Measurements from ENCODE around the gene CDH3.

CDH3 gene

DNA sequence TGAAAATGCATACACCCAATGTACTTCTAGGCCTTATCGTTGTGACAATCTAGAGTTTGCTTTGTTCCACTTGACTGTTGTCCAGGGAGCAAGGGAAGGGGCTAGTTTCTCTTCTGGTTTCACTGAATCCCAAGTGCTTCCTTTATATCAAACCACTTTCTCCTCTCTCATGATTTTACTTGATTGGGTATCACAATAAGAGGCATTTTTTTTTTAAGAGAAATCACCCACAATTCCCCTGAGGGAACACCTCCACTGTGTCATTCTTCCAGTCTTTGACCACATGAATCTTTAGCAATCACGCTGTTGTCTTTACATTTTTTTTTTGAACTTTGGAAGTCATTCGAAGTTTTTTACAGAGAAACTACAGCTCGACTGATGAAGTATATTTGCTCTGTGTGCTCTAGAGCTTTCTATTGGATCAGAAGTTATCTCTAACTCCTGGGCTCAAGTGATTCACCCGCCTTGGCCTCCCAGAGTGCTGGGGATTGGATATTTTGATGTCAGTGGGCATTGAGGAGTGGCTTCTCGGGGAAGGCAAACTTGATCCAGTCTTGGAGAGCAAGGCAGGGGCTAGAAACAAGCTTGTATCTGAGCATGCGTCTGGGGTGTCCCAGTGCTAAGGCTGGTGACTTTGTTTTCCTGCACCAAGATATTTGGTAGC lies 95.0 kb downstream of the CDH3 start:
- DNase-seq = no peak

DNA sequence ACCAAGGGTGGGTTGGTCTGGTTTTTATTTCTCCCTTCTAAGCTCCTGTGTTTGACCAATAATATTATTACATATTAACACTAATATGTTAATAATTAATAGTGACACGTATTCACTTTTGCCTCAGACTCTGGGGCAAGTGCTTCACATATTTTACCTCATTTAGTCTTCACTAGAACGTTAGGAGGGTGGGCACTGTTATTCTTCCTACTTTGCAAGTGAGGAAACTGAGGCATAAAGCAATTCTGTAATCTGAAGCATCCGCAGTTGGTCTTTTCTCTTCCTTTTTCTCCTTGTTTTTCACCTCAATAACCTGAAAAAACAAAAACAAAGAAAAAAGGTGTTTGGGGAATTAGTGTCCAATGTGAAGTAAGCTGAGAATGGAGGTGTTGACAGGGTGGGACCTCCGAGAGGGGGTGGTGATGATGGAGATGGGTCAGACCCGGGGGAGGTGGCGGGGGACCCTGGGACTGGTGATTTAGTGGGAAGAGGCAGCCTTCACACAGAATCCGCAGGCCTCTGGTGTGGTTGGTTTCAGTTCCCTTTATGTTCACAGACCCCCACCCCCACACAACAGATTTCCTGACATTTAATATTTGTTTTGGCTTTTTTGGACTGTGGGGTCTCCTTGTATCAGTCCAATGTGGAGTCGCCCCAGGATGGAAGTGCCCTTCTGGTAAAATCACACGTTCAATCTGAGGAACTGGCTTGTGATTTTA lies 95.7 kb downstream of the CDH3 start:
- no peak for DNase-seq

DNA sequence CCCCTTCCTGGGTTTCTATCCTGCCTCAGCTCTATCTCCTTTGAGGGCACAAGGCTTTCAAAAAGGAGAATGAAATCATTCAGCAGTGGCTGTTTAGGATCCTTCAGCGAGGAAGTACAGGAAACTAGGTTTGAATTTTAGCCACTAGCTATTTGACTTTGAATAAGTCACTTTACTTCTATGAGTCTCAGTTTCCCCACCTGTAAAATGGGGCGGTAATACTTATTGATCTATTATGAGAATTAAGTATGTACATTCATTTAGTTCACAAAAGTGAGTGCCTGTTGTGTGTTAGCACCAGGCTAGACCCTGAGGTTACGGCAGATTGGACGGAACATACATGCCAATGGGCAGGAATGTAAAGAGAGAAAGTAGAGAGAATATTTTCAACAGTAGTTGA lies 98.6 kb downstream of the CDH3 start:
- no peak for DNase-seq

DNA sequence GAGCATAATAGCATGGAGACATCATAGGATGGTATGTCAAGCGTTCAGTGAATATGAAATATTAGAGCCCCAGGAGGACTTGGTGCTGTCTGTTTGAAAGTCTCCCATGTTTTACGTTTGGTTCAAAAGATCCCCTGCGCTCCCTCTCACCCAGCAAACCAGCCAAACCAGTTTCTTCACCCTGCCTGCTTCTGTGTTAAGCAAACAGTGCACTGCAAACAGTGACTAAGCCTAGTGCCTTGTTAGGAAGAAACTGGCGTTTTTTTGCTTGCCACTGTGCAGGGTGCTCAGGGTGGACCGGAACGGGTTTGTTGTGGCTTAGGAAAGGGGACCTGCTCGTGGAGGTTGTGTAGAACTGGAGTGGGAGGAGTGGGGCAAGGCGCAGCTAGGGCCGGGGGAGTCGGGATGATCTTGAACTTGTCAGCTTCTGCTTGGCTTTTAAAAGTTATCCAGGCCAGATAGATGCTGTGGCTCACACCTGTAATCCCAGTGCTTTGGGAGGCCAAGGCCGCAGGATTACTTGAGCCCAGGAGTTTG lies 99.7 kb downstream of the CDH3 start:
- peak; percentile 47 for DNase-seq

DNA sequence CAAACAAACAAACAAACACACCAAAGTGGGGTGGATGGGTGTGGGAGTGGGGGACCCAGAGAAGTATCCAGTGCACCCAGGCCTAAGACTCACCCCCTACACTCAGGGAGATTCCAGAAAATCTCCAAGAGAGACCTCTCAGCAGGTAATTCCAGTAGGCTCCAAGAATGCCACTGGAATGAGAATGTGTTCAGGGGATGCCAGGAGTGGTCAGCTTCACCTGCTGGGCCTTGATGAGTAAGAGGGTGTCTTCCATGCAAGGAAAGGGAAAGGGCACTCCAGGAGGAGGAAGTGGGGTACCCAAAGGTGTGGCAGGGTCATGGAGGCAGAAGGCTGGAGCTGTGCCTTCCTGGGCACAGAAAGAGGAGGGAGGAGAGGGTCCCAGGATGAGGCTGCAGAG lies 101.8 kb downstream of the CDH3 start:
- no peak for DNase-seq

DNA sequence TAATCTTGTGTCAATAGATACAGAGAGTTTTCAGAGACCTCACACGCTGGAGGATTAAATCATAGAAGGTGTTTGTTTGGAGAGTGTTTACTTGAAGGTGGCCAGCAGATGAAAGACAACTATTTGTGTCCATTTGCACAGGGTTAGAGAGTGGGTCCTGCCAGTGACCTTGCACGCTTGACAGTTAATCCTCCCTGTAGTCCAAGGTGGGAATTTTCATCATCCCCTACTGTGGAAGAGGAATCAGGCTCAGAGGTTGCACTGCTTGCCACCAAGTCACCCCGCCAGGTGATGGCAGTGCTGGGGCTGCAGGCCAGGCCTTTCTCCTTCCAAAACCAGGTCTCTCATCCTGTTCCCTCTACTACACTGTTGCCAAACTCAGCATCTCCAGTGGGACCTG lies 104.3 kb downstream of the CDH3 start:
- no peak for DNase-seq
